GM12878 (cell line): Measurements from ENCODE around the gene ADAMTS18. TPM values are rescaled to one million over a fixed set of nuclear protein-coding genes. Genes with fewer than 3 reads are reported as not detected.

Source experiments
- ATAC-seq: fragments of 200-7000 bp; cut with Tn5 transposase; 3 replicates; pipeline ENCODE4 v1.9.1; 2020; ENCODE audit warnings: mild to moderate bottlenecking, moderate library complexity
- BruUV-seq: library from RNA; stranded (reverse); fragments of 400-500 nt; replicated peaks from 2 replicates; lab custom pipeline; 2021; lab: Mats Ljungman, UMichigan
- CTCF ChIA-PET: fragments of 300-600 bp; sonication (Branson Sonifier 250); formaldehyde crosslinking; extraction: SDS; loops from one replicate; lab custom pipeline; 2021; ENCODE audit warnings: inconsistent platforms; lab: Yijun Ruan, JAX
- POLR2A ChIA-PET: fragments of 350-600 bp; formaldehyde crosslinking; extraction: SDS; loops from one replicate; lab custom pipeline; 2021; ENCODE audit warnings: inconsistent platforms; lab: Charles Lee
- RAD21 ChIA-PET: fragments of 300-600 bp; sonication (Branson Sonifier 250); formaldehyde crosslinking; loops from one replicate; lab custom pipeline; 2023; ENCODE audit warnings: antibody characterized with exemption; ENCODE audit not compliant: unreplicated experiment; lab: Charles Lee
- SMC1A ChIA-PET: fragments of 300-600 bp; sonication (Branson Sonifier 250); formaldehyde crosslinking; loops from one replicate; lab custom pipeline; 2023; ENCODE audit not compliant: unreplicated experiment, uncharacterized antibody; lab: Charles Lee
- DNase-seq: peaks from one replicate; pipeline ENCODE4 v3.0.0-alpha.2; 2011; ENCODE audit warnings: low read depth, low spot score
- FAIRE-seq: peaks from 3 replicates; lab custom pipeline; 2011; peaks lifted over from hg19 to GRCh38; lab: Jason Lieb, UNC
- H2AFZ ChIP-seq: 2 replicates; pipeline ENCODE4 v1.6.0; 2011; ENCODE audit warnings: low read depth, low read length, control low read depth; ENCODE audit not compliant: control insufficient read depth
- H3K27ac ChIP-seq: 2 replicates; pipeline ENCODE4 v1.5.1; 2011; ENCODE audit warnings: control low read depth; ENCODE audit not compliant: control insufficient read depth, insufficient read depth
- H3K27me3 ChIP-seq, 2 experiments: replicated peaks in 1 of 2; 2 replicates each; pipeline versions ENCODE4 v1.6.0 to v1.6.1; 2011; ENCODE audit warnings: low read length in 1 of 2; ENCODE audit not compliant: control insufficient read depth in 2 of 2, insufficient read depth in 2 of 2
- H3K36me3 ChIP-seq, 2 experiments: 2 replicates each; pipeline ENCODE4 v1.5.1; 2011; ENCODE audit warnings: low read length in 1 of 2; ENCODE audit not compliant: control insufficient read depth in 2 of 2, insufficient read depth in 2 of 2
- H3K4me1 ChIP-seq: 2 replicates; pipeline ENCODE4 v1.6.1; 2011; ENCODE audit warnings: mild to moderate bottlenecking, low read length, moderate library complexity, mixed read lengths; ENCODE audit not compliant: control insufficient read depth, insufficient read depth
- H3K4me2 ChIP-seq: 2 replicates; pipeline ENCODE4 v1.6.0; 2011; ENCODE audit warnings: control low read depth; ENCODE audit not compliant: control insufficient read depth, insufficient read depth
- H3K4me3 ChIP-seq: fragments of 200-600 bp; sonication (generic); 2 replicates; pipeline ENCODE4 v1.5.1; 2016
- H3K79me2 ChIP-seq: 2 replicates; pipeline ENCODE4 v1.6.0; 2011; ENCODE audit warnings: low read length; ENCODE audit not compliant: control insufficient read depth, insufficient read depth
- H3K9ac ChIP-seq: 2 replicates; pipeline ENCODE4 v1.8.0; 2011; ENCODE audit warnings: low read length, control low read depth, mixed read lengths; ENCODE audit not compliant: control insufficient read depth, insufficient read depth
- H3K9me3 ChIP-seq: replicated peaks from 3 replicates; pipeline ENCODE4 v1.5.1; 2011; ENCODE audit warnings: mild to moderate bottlenecking, low read length; ENCODE audit not compliant: control insufficient read depth, insufficient read depth
- H4K20me1 ChIP-seq: 2 replicates; pipeline ENCODE4 v1.6.0; 2011; ENCODE audit not compliant: control insufficient read depth, insufficient read depth
- HDGF ChIP-seq: fragments of 450-650 bp; IDR thresholded peaks from 2 replicates; pipeline ENCODE4 v1.6.1; 2016; ENCODE audit warnings: antibody characterized with exemption
- KDM1A ChIP-seq: fragments of 200-600 bp; sonication (generic); IDR thresholded peaks from 2 replicates; pipeline ENCODE4 v1.6.1; 2016; ENCODE audit warnings: borderline replicate concordance
- MEF2B ChIP-seq: fragments of 450-650 bp; IDR thresholded peaks from 2 replicates; pipeline ENCODE4 v1.6.1; 2018; ENCODE audit warnings: mild to moderate bottlenecking, moderate library complexity; ENCODE audit not compliant: partially characterized antibody, poor library complexity, severe bottlenecking
- MLLT1 ChIP-seq: fragments of 450-650 bp; IDR thresholded peaks from 2 replicates; pipeline ENCODE4 v1.6.1; 2016; ENCODE audit warnings: mild to moderate bottlenecking
- MXI1 ChIP-seq: fragments of 150-350 bp; IDR thresholded peaks from 2 replicates; pipeline ENCODE4 v1.6.1; 2011; ENCODE audit warnings: low read depth, mild to moderate bottlenecking, inconsistent platforms, low read length, improper control_type of control experiment
- NR2C1 ChIP-seq: fragments of 450-650 bp; IDR thresholded peaks from 2 replicates; pipeline ENCODE4 v1.6.1; 2017; ENCODE audit warnings: antibody characterized with exemption, mild to moderate bottlenecking, moderate library complexity
- SIX5 ChIP-seq: IDR thresholded peaks from 2 replicates; pipeline ENCODE4 v1.6.1; 2011; ENCODE audit warnings: mild to moderate bottlenecking, low read depth, low read length, moderate library complexity; ENCODE audit not compliant: severe bottlenecking
- SMAD1 ChIP-seq: fragments of 450-650 bp; IDR thresholded peaks from 2 replicates; pipeline ENCODE4 v1.6.1; 2018; ENCODE audit warnings: mild to moderate bottlenecking, low read depth; ENCODE audit not compliant: partially characterized antibody
- SMARCA5 ChIP-seq: fragments of 450-650 bp; IDR thresholded peaks from 2 replicates; pipeline ENCODE4 v1.6.1; 2017; ENCODE audit warnings: mild to moderate bottlenecking
- SMC3 ChIP-seq: IDR thresholded peaks from 2 replicates; pipeline ENCODE4 v1.6.1; 2011; ENCODE audit warnings: low read length, improper control_type of control experiment, borderline replicate concordance
- TCF12 ChIP-seq: IDR thresholded peaks from 2 replicates; pipeline ENCODE4 v1.6.1; 2011; ENCODE audit warnings: low read depth, mild to moderate bottlenecking, low read length
- TCF7 ChIP-seq: IDR thresholded peaks from 2 replicates; pipeline ENCODE4 v1.6.1; 2014; ENCODE audit warnings: antibody characterized with exemption, borderline replicate concordance
- ZBTB4 ChIP-seq: fragments of 450-650 bp; formaldehyde crosslinking; IDR thresholded peaks from 2 replicates; pipeline ENCODE4 v1.4.0; 2022; ENCODE audit warnings: mild to moderate bottlenecking, moderate library complexity
- ZNF217 ChIP-seq: fragments of 450-650 bp; IDR thresholded peaks from 2 replicates; pipeline ENCODE4 v1.6.1; 2017; ENCODE audit warnings: antibody characterized with exemption, mild to moderate bottlenecking
- WGBS: methylation state at CpG from one replicate; pipeline ENCODE4 v1.1.6; 2016; ENCODE audit warnings: low lambda C conversion rate; ENCODE audit not compliant: insufficient replicate concordance, insufficient coverage; ENCODE audit errors: missing lambda C conversion rate; 5-methylcytosine and 5-hydroxymethylcytosine counted together
- in situ Hi-C: fragments of 300-500 bp; cut with MboI; formaldehyde crosslinking; loops from 9 replicates; pipeline ENCODE4 v1.14.3; 2018; ENCODE audit warnings: mixed read lengths
- intact Hi-C: fragments of 100-400 bp; cut with micrococcal nuclease; formaldehyde crosslinking; loops from one replicate; pipeline ENCODE4 v1.14.2; 2022; ENCODE audit not compliant: unreplicated experiment
- polyA plus RNA-seq, 11 experiments: library from polyadenylated mRNA; depleted of rRNA in 4 of 11; unstranded in 6 of 11; stranded (reverse) in 5 of 11; fragments of >200 nt; fragmentation: Nextera tagmentation in 4 of 11; fragmentation: Illumina TruSeq in 1 of 11; extraction: Ambion mirVana in 4 of 11; extraction: Trizol in 1 of 11; gene quantifications; 1 replicate in 1 of 11; 2 replicates in 10 of 11; pipeline versions ENCODE4 v1.2.1 to v1.2.3, GENCODE V29; 2011 to 2016; ENCODE audit warnings: inconsistent platforms in 2 of 11, missing spikeins in 2 of 11, low read depth in 1 of 11
- total RNA-seq, 4 experiments: library from RNA; depleted of rRNA in 3 of 4; stranded (reverse); fragments of >200 nt in 3 of 4; fragmentation: Illumina TruSeq in 1 of 4; extraction: Trizol in 1 of 4; gene quantifications; 2 replicates each; pipeline versions ENCODE4 v1.2.1 to v1.2.3, GENCODE V29; 2013 to 2021

Gene ADAMTS18
- total and polyA plus RNA-seq, 10 of the 15 experiments (the other 5 are each of a cell fraction or from before 2014, with no cell fraction given), result not detected

- SMC1A ChIA-PET, result no interaction called here
- H3K27ac ChIP-seq, result no peak overlapping the region
- BruUV-seq, result no TSS peak
- in situ Hi-C loops, result no loop called here
- 52% methylated on average over 12 of the region's 12 CpGs for WGBS
- no peaks in the 10 kb centered on the region; the same call in 1 of the 2 replicates for H3K4me1 ChIP-seq
- DNase-seq (no peak), FAIRE-seq (no peak), ATAC-seq (0 out of 3 replicates have a peak, but pooled peaks have one; percentile 20)
- no peaks in the 10 kb centered on the region for H3K36me3 ChIP-seq
- no peaks in the 10 kb centered on the region for H3K79me2 ChIP-seq
- CTCF ChIA-PET, result interaction anchor here (0.7 kb wide), 1 partner anchor 1592 kb away, joined by 3 read pairs; no protein-coding TSS in a partner anchor
- H4K20me1 ChIP-seq, result no peaks in the 10 kb centered on the region
- no peaks in the 10 kb centered on the region for H3K9me3 ChIP-seq
- TF ChIP-seq HDGF (no peak), KDM1A (no peak), SIX5 (no peak), SMARCA5 (no peak), MEF2B (no peak), MLLT1 (no peak), ZBTB4 (CRISPR knock-in tag) (no peak), SMC3 (no peak), NR2C1 (no peak), TCF7 (no peak), ZNF217 (no peak), TCF12 (no peak), SMAD1 (no peak), MXI1 (no peak)
- no peaks in the 10 kb centered on the region for H3K27me3 ChIP-seq
- H3K4me2 ChIP-seq, result no peak overlapping the region
- H2AFZ ChIP-seq, result no peak overlapping the region
- POLR2A ChIA-PET, result no interaction called here
- H3K4me3 ChIP-seq, result no peak overlapping the region
- RAD21 ChIA-PET, result no interaction called here
- H3K9ac ChIP-seq, result no peak overlapping the region
- intact Hi-C loops, result no loop called here
These were observed 136.1 kb downstream of the ADAMTS18 start for GRCh38 chr16:77298418-77299360.
